ENCODE data around the gene DMPK.
"Not testable (repeated sequence)": the region's sequence is repeated elsewhere in the genome, so short reads cannot be mapped to it uniquely, and the experiment has no call there.

The DMPK gene

DNA sequence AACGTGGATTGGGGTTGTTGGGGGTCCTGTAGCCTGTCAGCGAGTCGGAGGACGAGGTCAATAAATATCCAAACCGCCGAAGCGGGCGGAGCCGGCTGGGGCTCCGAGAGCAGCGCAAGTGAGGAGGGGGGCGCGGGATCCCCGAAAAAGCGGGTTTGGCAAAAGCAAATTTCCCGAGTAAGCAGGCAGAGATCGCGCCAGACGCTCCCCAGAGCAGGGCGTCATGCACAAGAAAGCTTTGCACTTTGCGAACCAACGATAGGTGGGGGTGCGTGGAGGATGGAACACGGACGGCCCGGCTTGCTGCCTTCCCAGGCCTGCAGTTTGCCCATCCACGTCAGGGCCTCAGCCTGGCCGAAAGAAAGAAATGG is 12.5 kb downstream of the DMPK start:
- DNase-seq (ENCODE audit: low spot score) = no peak

DNA sequence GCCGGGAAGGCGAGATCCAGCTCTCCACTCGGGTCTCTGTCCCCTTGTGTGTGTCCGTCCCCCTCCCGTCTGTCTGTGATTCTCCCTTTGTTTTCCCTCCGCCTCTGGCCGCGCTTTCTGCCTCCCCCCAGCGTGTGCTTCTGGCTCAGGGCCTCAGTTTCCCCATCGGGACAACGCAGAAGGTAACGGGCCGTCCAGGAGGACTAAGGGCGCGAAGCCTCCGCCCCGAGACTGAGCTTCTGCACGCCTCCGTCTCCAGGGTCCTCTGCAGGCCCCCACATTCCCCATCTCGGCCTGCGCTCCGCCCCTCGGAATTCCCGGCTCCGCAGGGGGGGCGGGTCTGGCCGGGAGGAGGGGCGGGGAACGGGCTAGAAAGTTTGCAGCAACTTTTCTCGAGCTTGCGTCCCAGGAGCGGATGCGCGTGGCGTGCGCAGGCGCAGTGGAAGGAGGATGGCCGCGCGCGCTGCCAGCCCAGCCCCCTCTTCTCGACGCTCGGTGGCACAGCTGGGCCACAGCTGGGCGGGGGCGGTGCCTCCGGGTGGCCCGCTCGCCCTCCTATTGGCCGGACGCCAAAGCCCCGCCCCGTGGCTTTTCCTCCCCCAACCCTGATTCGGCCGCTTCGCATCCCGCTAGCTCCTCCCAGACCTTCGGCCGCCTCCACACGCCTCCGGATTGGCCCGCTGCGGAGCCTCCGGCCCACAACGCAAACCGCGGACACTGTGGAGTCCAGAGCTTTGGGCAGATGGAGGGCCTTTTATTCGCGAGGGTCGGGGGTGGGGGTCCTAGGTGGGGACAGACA is 13.1 kb downstream of the DMPK start, which contains the start of gene SIX5:
Gene SIX5 (minus strand): TSS at position 269 of the 799 bp plus-strand sequence. CDS start 408 bp downstream, outside the sequence.
- peak; percentile 98 for DNase-seq (ENCODE audit: low spot score)

DNA sequence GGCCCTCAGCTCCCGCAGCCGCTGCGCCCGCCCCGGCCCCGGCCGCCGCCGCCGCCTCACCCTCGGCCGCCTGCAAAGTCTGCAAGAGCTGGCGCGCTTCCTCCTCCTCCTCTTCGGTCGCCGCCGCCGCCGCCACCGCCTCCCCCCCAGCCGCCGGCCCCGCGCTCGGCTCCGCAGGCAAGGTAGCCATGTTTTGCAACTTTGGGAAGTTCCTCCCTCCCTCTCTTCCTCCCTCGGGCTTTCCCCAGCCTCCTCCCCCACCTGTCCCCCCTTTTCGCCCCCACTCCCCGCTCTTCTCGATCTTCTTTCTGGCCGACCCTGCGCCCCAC is 13.7 kb downstream of the DMPK start:
- peak; percentile 29 for DNase-seq (ENCODE audit: low spot score)

GRCh38 chr19:45767881-45768654 is 14.2 kb downstream of the DMPK start:
- peak; percentile 38 for DNase-seq (ENCODE audit: low spot score)

DNA sequence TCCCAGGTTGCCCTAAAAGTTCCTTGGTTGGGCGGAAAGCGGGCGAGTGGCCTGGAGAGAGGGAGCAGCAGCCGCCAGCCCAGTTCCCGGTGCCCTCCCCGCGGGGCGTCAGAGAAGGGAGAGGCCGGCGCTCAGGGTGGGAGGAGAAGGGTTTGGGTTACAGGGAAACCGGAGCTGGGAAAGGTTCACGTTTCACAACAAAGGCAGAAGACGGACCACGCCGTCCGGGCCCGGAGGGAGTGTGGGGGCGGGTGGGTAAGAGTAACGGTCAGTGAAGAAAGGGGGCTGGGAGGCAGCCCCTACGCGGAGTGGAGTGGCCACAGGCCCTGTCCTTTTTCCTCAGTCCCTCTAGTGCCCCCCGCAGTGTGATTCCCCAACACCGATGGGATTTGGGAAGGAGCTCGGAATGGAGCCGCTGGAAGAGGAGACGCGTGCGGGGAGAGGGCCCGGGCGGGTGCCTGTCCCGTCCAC is 14.8 kb downstream of the DMPK start:
- DNase-seq (ENCODE audit: low spot score) = peak; percentile 30

GRCh38 chr19:45766869-45767346 is 15.4 kb downstream of the DMPK start:
- peak; percentile 42 for DNase-seq (ENCODE audit: low spot score)

DNA sequence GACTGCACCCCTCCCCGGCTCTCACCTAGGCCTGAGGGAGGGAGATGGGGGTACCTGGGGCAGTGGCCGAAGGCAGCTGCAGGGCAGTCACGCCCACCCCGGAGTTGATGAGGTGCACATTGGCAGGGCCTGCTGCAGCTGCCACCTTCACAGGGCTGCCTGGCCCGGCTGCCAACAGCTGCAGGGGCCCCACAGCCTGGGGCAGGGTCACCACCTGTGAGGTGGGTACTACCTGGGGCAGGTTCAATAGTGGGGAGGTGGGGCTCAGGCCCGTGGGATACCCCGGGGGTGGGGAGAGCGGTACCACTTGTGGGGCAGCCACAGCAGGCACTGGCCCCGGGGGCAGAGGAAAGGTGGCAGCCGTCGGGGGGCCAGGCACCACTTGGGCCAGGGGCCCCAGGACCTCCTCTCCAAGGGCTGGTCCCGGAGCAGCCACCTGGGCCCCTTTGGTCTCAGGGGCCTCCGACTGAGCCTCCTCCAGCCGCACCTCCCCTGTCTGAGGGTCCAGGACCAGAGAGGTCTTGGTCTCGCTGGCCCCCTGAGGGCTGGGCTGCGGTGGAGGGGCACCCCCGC is 15.9 kb downstream of the DMPK start:
- DNase-seq (ENCODE audit: low spot score) = no peak

DNA sequence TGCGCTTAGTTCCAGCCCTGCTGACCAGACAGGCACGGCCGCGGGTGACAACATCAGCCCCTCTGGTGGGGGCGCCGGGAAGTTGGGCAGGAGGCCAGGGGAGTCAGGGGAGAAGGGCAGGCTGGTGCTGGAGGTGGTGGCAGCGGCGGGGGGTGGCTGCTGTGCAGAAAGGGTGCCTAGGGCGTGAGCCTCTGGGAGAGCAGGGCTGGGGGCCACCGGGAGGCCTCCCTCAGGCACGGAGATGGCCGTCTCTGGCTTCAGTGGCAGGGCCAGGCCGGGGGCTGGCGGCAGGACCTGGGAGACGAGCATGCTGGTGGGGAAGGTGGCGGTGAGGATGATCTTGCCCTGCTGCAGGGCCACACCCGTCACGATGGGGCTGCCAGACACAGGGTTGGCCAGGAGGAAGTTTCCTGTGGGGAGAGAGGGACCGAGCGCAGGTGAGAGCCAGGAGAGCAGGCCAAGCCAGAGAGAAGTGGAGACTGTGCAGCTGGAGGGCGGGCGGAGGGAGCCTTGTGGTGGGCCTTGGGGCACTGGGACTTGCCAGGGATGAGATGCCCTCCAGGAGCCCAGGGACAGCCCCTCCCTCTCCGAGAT is 16.5 kb downstream of the DMPK start:
- DNase-seq (ENCODE audit: low spot score) = no peak

DNA sequence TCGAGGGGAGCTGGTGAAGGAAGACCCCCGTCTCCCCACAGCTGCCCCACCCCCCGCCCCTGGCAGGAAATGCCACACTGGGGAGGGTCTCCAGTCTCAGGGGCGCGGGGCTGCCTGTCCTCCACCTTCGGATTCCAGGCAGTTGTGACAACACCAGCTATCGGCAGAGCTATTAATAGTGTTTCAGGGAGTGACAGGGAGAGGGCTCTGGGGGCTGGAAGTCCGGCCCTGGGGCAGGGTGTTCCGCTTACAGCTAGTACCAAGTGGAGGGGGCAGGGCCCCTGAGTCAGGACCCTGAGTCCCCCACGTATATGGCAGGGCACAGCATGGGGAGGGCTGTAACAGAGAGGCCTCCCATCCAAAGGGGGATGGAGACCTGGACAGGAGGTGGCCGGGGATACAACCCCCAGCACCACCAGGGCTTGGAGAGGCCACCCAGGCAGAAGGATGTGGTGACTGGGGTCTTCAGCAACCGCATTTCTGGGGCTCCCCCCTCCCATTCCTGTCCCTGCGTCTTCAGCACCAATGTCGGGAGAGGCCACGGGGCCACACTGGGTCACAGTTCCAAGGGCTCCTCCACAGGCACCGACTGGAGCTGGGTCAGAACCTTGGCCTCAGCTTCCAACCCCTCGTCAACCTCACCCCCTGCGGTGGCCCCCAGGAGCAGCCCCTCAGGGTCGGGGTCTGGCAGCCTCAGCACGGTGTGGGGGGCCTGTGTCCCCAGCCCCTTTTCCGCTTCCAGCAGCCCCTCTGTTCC is 17.2 kb downstream of the DMPK start:
- no peak for DNase-seq (ENCODE audit: low spot score)

DNA sequence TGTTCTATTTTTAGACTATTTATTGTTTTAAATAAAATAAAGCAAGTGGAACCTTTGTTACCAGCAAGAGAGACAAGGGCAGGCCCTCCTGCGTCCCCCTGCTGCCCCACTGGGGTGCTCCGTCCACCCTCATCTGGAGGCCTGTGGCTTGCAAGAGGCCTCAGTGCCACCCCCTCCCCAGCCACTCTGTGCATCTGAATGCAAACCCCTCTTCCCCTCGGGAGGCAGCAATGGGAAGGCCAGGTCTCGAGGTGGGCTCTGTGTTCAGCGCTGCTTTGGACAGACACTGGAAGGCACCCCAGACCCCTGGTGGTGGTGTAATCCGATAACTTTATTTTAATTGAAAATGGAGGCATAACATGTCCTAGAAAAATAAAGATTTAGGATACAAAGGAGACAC is 17.8 kb downstream of the DMPK start:
- DNase-seq (ENCODE audit: low spot score) = no peak

DNA sequence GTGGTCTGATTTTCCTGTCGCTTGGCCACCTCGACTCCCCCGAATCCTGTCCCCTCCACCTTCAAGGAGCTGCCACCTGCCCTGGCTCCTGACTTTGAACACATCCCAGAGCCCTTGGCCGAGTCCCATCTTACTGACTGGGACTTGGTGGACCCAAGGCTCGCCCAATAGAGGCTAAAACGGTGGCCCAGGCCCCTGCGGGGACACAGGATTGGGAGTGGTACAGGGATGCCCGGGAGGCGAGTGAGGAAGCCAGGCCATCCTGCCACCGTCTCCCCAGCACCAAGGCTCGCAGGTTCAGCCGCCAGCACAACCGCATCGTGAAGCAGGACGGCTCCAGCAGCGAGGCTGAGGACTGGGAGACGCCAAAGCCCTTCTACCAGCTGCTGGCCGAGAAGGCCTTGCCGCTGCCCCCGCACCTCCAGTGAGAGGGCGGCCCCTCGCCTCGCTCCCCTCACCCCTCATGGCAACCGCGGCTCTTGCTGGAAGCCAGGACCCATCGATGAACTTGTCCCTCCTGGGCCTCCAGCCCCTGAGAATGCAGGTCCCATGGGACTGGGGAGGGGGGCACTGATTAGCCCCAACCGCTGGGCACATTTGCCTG is 18.5 kb downstream of the DMPK start:
- DNase-seq (ENCODE audit: low spot score) = no peak

DNA sequence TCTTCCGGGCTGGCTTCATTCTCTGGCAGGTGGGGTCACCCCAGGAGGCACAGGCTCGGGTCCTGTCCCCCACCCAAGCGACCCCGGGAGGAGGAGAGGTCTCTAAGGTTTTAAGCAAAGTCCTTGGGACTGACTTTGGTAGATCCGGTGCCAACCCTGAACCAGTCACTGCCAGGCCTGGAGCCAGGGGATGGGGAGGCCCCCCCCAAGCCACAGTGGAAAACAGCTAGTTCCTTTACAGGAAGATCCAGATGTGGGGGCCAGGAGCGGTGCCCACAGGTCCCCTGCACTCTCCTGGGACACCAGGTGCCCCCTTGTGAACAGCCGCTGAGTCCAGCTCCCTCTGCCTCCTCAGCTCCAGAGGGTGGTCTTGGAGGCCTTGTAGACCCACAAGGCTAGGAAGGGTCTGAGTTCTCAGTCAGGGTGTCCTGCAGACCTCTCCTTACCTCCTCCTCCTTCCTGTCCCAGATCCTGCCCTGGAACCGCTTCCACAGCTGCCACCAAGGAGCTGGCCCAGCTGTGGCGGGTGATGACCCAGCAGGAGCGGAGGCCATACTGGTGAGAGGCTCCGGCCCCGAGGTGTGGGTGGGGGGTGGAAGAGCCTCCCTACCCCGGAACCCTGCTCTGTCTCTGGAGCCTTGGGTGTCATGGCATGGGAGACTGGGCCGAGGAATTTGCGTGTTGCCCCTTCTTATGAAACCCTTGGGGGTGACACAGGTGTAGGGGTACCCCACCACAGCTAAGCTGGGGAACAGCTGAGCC is 19.2 kb downstream of the DMPK start:
- no peak for DNase-seq (ENCODE audit: low spot score)

GRCh38 chr19:45761714-45762113 is 20.6 kb downstream of the DMPK start:
- DNase-seq (ENCODE audit: low spot score) = no peak

DNA sequence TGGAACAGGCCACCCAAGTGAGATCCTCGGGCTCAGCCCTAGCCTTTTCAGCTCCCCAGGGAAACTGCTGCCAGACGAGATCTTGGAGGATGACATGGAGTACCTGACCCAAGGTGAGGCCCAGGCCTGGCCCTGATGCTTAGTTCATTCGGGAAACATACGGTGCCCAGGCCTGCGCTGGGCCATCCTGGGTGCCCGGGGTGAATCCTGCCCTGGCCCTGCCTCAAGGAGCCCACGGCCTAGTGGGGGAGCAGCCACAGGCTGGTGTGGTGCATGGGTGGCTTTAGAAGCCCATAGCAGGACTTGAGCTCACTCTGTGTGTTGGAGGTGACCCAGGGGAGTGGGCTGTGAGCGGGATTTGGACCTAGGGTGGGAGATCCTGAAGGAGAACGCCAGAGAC is 23.4 kb downstream of the DMPK start:
- DNase-seq (ENCODE audit: low spot score) = no peak

DNA sequence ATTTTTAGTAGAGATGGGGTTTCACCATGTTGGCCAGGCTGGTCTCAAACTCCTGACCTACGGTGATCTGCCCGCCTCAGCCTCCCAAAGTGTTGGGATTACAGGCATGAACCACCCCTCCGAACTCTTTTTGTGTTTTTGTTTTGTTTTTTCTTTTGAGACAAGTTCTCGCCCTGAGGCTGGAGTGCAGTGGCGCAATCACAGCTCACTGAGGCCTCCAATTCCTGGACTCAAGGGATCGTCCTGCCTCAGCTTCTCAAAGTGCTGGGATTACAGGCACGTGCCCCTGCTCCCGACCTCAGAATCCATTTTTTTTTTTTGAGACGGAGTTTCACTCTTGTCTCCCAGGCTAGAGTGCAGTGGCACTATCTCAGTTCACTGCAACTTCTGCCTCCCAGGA is 24.6 kb downstream of the DMPK start:
- no peak for DNase-seq (ENCODE audit: low spot score)

- DNase-seq (ENCODE audit: low spot score) = no peak
Measured at GRCh38 chr19:45754323-45754722, 28.0 kb downstream of the DMPK start.

GRCh38 chr19:45753548-45753947 is 28.7 kb downstream of the DMPK start:
- DNase-seq (ENCODE audit: low spot score) = no peak

GRCh38 chr19:45752639-45753038 is 29.7 kb downstream of the DMPK start:
- no peak for DNase-seq (ENCODE audit: low spot score)

GRCh38 chr19:45751483-45751882 is 30.8 kb downstream of the DMPK start:
- not testable (repeated sequence) for DNase-seq (ENCODE audit: low spot score)

GRCh38 chr19:45747513-45747912 is 34.8 kb downstream of the DMPK start:
- DNase-seq (ENCODE audit: low spot score) = no peak

DNA sequence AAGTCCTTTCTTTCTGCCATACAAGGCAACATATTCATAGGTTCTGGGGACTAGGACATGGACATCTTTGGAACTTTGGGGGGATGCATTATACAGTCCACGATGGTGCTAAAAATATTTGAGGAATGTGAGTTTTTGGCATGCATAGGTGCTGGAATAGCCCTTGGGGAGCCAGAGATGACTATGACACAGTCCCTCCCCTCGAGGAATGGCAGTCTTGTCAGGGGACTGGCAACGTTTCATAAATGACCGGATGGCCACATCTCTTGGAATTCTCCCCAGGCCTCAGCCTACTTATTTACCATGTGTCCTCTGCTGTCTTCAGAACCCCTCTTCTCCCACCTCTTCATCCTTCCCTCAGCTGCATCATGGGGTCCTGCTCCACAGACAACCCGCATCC is 35.4 kb downstream of the DMPK start:
- no peak for DNase-seq (ENCODE audit: low spot score)

All from kidney capillary endothelial cell (primary cell).